Stimulated activated CD8-positive, alpha-beta memory T cell treated with anti-CD3 and anti-CD28 coated beads, Interleukin-15, amount 100 ng/mL, for 24 hours (primary cell): Measurements from ENCODE around the gene MPZL3.

ENCODE experiments used
- DNase-seq: peaks from one replicate; pipeline ENCODE4 v3.0.0-alpha.2; 2020; ENCODE audit warnings: low read depth

MPZL3 gene

GRCh38 chr11:118231461-118231860 is 20.7 kb downstream of the MPZL3 start:
- DNase-seq = no peak

DNA sequence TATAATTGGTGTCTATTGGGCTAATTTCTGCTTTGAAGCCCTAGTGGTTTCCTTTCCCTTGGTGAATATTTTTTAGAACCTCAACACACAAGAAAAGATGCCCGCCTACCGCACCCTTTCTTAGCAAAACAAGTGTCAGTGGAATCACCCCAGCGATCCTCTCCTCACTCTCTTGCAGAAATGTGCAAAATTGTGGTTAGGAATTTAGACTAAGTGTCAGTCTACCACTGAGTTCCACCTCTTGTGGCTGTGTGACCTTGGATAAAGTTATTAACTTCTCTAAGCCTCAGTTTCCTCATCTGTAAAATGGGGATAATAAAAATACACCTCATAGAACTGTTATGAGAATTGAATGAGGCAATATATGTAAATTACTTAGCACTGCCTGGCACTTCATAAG is 22.1 kb downstream of the MPZL3 start:
- no peak for DNase-seq

- no peak for DNase-seq
Observed at GRCh38 chr11:118229274-118229847, 22.8 kb downstream of the MPZL3 start.

GRCh38 chr11:118227865-118228785 is 24.0 kb downstream of the MPZL3 start:
- DNase-seq = no peak

DNA sequence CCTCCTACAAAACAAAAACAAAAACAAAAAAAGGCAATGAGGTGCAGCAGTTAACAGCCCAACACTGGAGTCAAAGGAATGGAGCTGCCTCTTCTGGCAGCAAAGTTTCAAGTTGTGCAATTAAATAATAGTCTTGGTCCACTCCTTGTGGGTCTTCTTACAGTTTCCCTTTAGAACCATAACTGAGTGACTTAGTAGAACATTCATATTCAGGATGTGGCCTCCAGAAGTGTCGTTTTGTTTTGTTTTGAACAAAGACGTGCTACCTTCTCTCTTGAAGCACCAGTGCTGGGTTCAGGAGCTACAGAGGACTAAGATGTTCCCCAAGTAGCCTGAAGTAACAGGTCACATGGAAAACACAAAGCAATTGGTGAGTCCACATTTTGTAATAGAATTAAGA is 25.4 kb downstream of the MPZL3 start:
- DNase-seq = no peak

DNA sequence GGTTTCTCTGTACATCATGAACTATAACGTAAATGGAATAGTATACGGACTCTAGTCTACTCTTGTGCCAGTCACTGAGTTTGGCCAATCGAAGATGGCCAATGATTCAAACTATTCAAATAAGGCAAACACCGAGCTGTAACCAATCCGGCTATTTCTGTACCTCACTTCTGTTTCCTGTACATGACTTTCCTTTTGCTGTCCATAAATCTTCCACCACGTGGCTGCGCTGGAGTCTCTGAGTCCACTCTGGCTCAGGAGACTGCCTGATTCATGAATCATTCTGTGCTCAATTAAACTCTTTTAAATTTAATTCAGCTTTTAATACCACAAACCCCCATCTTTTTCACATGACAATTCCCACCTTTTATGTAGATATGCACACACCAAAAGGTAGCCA is 25.9 kb downstream of the MPZL3 start:
- DNase-seq = no peak

DNA sequence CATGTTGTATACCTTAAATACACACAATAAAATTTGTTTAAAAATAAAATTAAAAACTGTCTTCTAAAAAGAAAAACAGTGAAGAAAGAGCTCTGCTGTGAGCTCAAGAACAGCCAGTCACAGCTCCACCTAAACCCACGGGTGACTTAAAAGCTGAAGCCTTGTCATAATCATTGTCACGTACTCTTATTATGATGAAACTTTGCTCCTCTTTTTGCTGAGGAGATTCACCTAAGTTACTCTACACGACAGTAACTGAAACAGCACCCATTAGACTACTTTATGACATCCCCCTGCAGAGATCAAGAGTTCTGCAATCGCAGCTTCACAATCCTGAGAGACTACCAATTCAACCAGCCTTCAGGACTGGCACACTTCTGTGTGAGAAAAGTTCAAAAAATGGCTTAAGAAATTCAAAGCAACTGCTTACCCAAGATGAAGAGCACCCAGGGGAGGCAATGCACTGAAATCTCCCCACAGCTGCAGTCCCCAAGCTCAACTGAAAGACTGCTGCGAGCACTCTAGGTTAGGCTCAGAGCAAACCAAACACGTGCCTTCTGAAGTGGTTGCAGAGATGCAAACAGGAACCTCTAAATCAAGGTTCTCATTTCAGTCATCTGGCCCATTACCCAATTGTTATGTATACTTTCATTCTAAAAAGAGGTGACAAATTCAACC is 27.5 kb downstream of the MPZL3 start, which contains the start of gene JAML:
Gene JAML, minus strand, starts transcription at position 501 of the 678 bp plus-strand sequence. CDS start 10,145 bp downstream, outside the sequence.
- no peak for DNase-seq

DNA sequence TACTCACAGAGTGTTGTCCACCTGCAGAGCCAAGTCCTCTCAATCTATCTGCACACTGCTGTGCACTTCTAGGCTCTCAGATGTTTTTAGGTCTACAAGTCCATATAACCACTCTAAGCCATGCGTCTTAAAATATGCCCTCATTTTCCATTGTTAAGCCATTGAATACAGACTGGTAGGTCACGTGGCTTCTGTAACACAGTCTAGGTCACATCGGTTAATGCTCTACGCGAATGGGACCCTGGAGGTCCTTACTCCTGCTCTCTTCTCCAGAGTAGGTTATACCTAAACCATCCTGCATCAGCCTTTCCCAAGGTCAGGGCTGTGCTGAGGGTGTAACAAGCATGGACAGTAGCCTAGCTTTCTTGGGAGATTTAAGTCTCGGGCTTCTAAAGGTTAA is 28.2 kb downstream of the MPZL3 start:
- DNase-seq = no peak

- no peak for DNase-seq
Observed at GRCh38 chr11:118223570-118223969, 28.6 kb downstream of the MPZL3 start.

DNA sequence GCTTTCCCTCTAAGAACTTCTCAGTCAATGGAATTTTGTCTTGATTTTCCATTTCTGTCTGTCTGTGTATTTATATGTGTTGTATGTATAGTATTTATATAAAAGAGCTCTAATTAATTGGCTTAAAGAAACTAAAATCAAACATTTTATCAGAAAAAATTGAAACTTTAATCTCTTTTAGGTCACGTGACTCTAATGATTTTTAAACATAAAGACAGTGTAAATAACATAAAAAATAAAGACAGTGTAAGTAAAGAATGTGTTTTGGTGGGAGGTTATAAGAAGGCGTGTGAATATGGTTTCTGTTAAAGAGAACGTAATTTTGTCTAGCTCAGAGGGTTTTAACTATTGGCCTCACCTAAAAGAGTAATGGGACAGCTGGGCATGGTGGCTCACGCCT is 29.7 kb downstream of the MPZL3 start:
- no peak for DNase-seq

DNA sequence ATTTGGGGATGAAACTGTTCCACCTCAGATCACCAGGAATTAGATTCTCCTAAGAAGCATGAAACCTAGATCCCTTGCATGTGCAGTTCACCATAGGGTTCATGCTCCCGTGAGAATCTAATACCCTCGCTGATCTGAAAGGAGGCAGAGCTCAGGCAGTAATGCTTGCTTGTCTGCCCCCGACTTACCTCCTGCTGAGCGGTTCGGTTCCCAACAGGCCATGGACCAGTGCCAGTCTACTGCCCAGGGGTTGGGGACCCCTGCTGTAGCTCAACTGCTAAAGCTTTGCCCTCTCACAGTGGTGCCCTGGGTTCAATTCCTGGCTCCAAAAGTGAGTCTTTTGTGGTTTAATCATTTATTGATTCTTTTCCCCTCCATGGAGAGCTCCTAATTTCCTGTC is 30.7 kb downstream of the MPZL3 start:
- no peak for DNase-seq

GRCh38 chr11:118219732-118220131 is 32.4 kb downstream of the MPZL3 start:
- DNase-seq = no peak

GRCh38 chr11:118219244-118219643 is 32.9 kb downstream of the MPZL3 start:
- no peak for DNase-seq

DNA sequence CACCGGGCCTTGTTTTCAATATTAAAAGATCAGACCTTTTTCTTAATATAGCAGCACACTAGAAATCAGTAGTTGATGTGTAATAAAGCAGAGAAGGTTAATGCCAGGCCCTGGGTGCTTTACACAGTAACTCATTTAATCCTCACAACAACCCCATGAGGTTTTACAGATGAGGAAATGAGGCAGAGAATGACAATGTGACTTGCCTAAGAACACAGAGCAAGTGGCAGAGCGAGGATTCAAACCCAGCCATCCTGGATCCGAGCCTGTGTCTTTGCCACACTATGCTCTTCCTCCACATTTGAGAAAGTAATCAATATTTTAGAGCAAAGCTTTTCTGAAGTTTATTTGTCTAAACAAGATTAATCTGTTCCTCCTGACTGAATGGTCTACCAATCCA is 34.6 kb downstream of the MPZL3 start:
- no peak for DNase-seq

- no peak for DNase-seq
Observed at GRCh38 chr11:118216621-118217481, 35.3 kb downstream of the MPZL3 start.

DNA sequence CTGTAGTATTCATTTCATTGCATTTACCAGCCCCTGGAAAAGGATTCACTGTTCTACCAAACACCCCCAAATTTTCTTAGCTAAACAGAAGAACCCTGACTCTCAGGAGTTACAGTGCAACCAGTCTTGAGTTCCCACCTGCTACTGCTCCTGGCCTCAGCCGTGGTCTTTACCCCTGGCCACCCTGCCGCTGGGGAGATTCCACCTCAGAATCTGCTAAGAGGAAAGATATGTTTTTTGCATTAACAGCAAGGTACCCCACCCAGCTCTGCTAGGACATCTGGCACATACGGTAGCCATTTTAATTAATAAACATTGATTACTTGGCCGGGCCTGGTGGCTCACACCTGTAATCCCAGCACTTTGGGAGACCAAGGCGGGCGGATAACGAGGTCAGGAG is 36.4 kb downstream of the MPZL3 start:
- DNase-seq = no peak

DNA sequence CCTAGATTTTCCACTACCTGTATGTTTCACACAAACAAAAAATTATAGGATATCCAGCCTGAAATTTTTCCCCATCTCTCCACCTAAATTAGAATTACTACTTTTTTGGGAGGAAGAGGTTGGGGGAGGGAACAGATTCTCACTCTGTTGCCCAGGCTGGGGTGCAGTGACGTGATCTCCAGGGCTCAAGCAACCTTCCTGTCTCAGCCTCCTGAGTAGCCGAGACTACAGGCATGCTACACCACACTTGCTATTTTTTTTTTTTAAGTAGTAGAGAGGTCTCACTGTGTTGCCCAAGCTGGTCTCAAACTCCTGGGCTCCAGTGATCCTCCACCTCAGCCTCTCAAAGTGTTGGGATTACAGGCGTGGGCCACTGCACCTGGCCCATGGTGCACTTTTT is 36.9 kb downstream of the MPZL3 start:
- DNase-seq = no peak

GRCh38 chr11:118214210-118214914 is 37.8 kb downstream of the MPZL3 start:
- no peak for DNase-seq

GRCh38 chr11:118213781-118214180 is 38.4 kb downstream of the MPZL3 start:
- DNase-seq = no peak

DNA sequence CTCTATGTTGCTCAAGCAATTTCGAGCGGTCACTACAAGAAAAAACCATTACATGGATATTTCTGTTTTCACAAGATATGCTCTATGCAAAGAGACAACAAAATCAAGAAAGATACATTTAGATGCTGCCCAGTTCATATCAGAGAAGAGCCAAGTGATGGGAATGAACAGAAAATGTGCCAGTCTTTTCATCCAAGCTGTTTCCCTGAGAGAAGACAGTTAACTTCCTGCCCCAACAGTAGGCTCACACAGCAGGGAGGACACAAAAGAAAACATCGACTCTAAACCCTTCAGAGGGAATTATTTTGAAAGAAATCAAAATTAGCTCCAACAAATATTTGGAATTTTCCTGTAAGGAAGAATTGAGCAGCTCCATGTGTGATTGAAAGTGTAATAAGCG is 39.0 kb downstream of the MPZL3 start:
- no peak for DNase-seq

- DNase-seq = no peak
Observed at GRCh38 chr11:118212781-118213191, 39.4 kb downstream of the MPZL3 start.
